AG04449 (cell line): ENCODE data around the gene IRF3.

Experiments used
- CTCF ChIA-PET: fragments of 350-600 bp; formaldehyde crosslinking; extraction: SDS; loops from one replicate; lab custom pipeline; 2021; ENCODE audit warnings: antibody characterized with exemption; lab: Yijun Ruan, JAX
- POLR2A ChIA-PET: fragments of 400-600, 350-600 bp; formaldehyde crosslinking; extraction: SDS; loops from one replicate; lab custom pipeline; 2020; ENCODE audit warnings: antibody characterized with exemption, inconsistent platforms; lab: Yijun Ruan, JAX
- DNase-seq: peaks from one replicate; pipeline ENCODE4 v3.0.0-alpha.2; 2010; ENCODE audit warnings: low read depth, low spot score
- H3K4me3 ChIP-seq: 2 replicates; pipeline ENCODE4 v1.5.1; 2011; ENCODE audit warnings: low read depth, mild to moderate bottlenecking, control low read depth, low read length
- CTCF ChIP-seq: IDR thresholded peaks from one replicate; pipeline ENCODE4 v1.5.1; 2011; ENCODE audit warnings: mild to moderate bottlenecking, moderate library complexity, low read length, control low read depth, inconsistent platforms; ENCODE audit not compliant: insufficient read depth; ENCODE audit errors: missing control alignments

The IRF3 gene

GRCh38 chr19:49680421-49681351 lies 15.0 kb upstream of the IRF3 start:
- peak; percentile 98 for TF ChIP-seq CTCF
- ChIA-PET CTCF (interaction anchor here (0.6 to 2.4 kb wide), 36 partner anchors 8 to 454 kb away, joined by 3 to 27 read pairs (median 4); partner anchors contain the start of genes ADM5, CPT1C, FLT3LG and FUZ), POLR2A (no interaction called here)
- no peak overlapping the region; the same call in none of the 2 replicates for H3K4me3 ChIP-seq
- DNase-seq = no peak

- POLR2A ChIA-PET = interaction anchor here (0.6 kb wide), 1 partner anchor 68 kb away, joined by 3 read pairs; no protein-coding TSS in a partner anchor
- no peak for DNase-seq
Measured at GRCh38 chr19:49679771-49680413, 14.2 kb upstream of the IRF3 start.

GRCh38 chr19:49678985-49679770 lies 13.5 kb upstream of the IRF3 start:
- POLR2A ChIA-PET = interaction anchor here (0.6 kb wide), 1 partner anchor 67 kb away, joined by 3 read pairs; no protein-coding TSS in a partner anchor
- DNase-seq = no peak
- H3K4me3 ChIP-seq = peak overlapping the region; percentile 12; the same call in 1 of the 2 replicates
- no peak for TF ChIP-seq CTCF
- CTCF ChIA-PET = interaction anchor here (0.8 to 5.9 kb wide), 13 partner anchors 9 to 176 kb away, joined by 3 to 39 read pairs (median 5); partner anchors contain the start of genes ADM5 and CPT1C

More at GRCh38 chr19:49679771-49680413, 14.2 kb upstream of the IRF3 start:
- TF ChIP-seq CTCF = no peak
- H3K4me3 ChIP-seq = no peak overlapping the region; the same call in 1 of the 2 replicates
- CTCF ChIA-PET = interaction anchor here (0.8 to 5.9 kb wide), 10 partner anchors 9 to 177 kb away, joined by 3 to 39 read pairs (median 5); partner anchors contain the start of genes ADM5 and CPT1C

GRCh38 chr19:49677901-49678674 lies 12.4 kb upstream of the IRF3 start:
- peak overlapping the region; percentile 99 for H3K4me3 ChIP-seq
- POLR2A ChIA-PET = interaction anchor here (4.2 kb wide), 1 partner anchor 37 kb away, joined by 23 read pairs; the partner anchor contains the start of genes RRAS and SCAF1
- CTCF ChIA-PET = interaction anchor here (0.9 to 5.9 kb wide), 10 partner anchors 10 to 175 kb away, joined by 3 to 39 read pairs (median 6); partner anchors contain the start of genes ADM5 and CPT1C
- peak; percentile 74 for TF ChIP-seq CTCF
- no peak for DNase-seq
